Peyer's patch (tissue), 4 donors: Measurements from ENCODE around the gene BMP5. TPM values are rescaled to one million over a fixed set of nuclear protein-coding genes. Genes with fewer than 3 reads are reported as not detected.

Experiments
- DNase-seq, 3 donors: peaks; one replicate each; pipeline ENCODE4 v3.0.0-alpha.2; 2017 to 2019
- H3K27ac ChIP-seq, 4 donors: fragments of 200-600 bp; sonication (generic); one replicate each; pipeline ENCODE4 v1.5.1; 2016 to 2019
- H3K27me3 ChIP-seq, 2 donors: fragments of 200-600 bp; sonication (generic); one replicate each; pipeline ENCODE4 v1.5.1; 2019
- H3K36me3 ChIP-seq, 3 donors: fragments of 200-600 bp; sonication (generic); one replicate each; pipeline ENCODE4 v1.5.1; 2016 to 2019
- H3K4me1 ChIP-seq, 4 donors: fragments of 200-600 bp; sonication (generic); one replicate each; pipeline ENCODE4 v1.5.1; 2016 to 2019
- H3K4me3 ChIP-seq, 4 donors: fragments of 200-600 bp; sonication (generic); 1 replicate in 3 of 4; 2 replicates in 1 of 4; pipeline ENCODE4 v1.5.1; 2016 to 2019; ENCODE audit warnings: mild to moderate bottlenecking in 1 of 4
- H3K9me3 ChIP-seq, 4 donors: fragments of 200-600 bp; sonication (generic); one replicate each; pipeline ENCODE4 v1.5.1; 2016 to 2019; ENCODE audit warnings: mild to moderate bottlenecking in 1 of 4
- CTCF ChIP-seq, 6 experiments: fragments of 450-650 bp in 4 of 6; fragments of 200-600 bp in 2 of 6; sonication (generic) in 1 of 6; IDR thresholded peaks; one replicate each; pipeline ENCODE4 v1.5.1; 2017 to 2019; ENCODE audit warnings: antibody characterized with exemption in 6 of 6, mild to moderate bottlenecking in 3 of 6, moderate library complexity in 1 of 6
- POLR2A ChIP-seq, 2 donors: fragments of 450-650 bp; IDR thresholded peaks; one replicate each; pipeline ENCODE4 v1.5.1; 2017; ENCODE audit warnings: antibody characterized with exemption in 2 of 2, mild to moderate bottlenecking in 2 of 2, moderate library complexity in 2 of 2
- total RNA-seq, 4 donors: library from RNA; depleted of rRNA; stranded (reverse); fragments of >200 nt; gene quantifications; one replicate each; pipeline ENCODE4 v1.1.0, GENCODE V29; 2016

The BMP5 gene
- total RNA-seq, 4 donors from 2014 or later: 3.7 to 50.3 (median 5.4) TPM

GRCh38 chr6:55853008-55854001 is 22.1 kb downstream of the BMP5 start:
- H3K9me3 ChIP-seq: no peaks in the 10 kb centered on the region
- no peak for TF ChIP-seq CTCF (IDR thresholded peaks at IDR 0.05)
- TF ChIP-seq POLR2A (IDR thresholded peaks at IDR 0.05): no peak
- no peak overlapping the region for H3K27ac ChIP-seq
- no peaks in the 10 kb centered on the region for H3K4me1 ChIP-seq
- no peak overlapping the region for H3K4me3 ChIP-seq
- no peak for DNase-seq
- H3K27me3 ChIP-seq: no peaks in the 10 kb centered on the region
- H3K36me3 ChIP-seq: no peaks in the 10 kb centered on the region

- no peak for DNase-seq
- no peaks in the 10 kb centered on the region for H3K4me1 ChIP-seq
- no peak overlapping the region for H3K27ac ChIP-seq
- no peaks in the 10 kb centered on the region for H3K27me3 ChIP-seq
- TF ChIP-seq POLR2A (IDR thresholded peaks at IDR 0.05) (no peak), CTCF (IDR thresholded peaks at IDR 0.05) (no peak)
- no peak overlapping the region for H3K4me3 ChIP-seq
- H3K9me3 ChIP-seq: no peaks in the 10 kb centered on the region
- H3K36me3 ChIP-seq: no peaks in the 10 kb centered on the region
Observed at GRCh38 chr6:55841341-55841740, 34.0 kb downstream of the BMP5 start.

GRCh38 chr6:55839080-55839479 is 36.3 kb downstream of the BMP5 start:
- Histone ChIP-seq H3K27me3 (no peaks in the 10 kb centered on the region), H3K36me3 (no peaks in the 10 kb centered on the region), H3K9me3 (no peaks in the 10 kb centered on the region), H3K27ac (no peak overlapping the region), H3K4me1 (no peaks in the 10 kb centered on the region), H3K4me3 (no peak overlapping the region)
- TF ChIP-seq CTCF (IDR thresholded peaks at IDR 0.05) (no peak), POLR2A (IDR thresholded peaks at IDR 0.05) (no peak)
- no peak for DNase-seq

GRCh38 chr6:55836945-55837344 is 38.4 kb downstream of the BMP5 start:
- no peaks in the 10 kb centered on the region for H3K36me3 ChIP-seq
- H3K27ac ChIP-seq: no peak overlapping the region
- no peak for DNase-seq
- no peaks in the 10 kb centered on the region for H3K4me1 ChIP-seq
- H3K9me3 ChIP-seq: no peaks in the 10 kb centered on the region
- TF ChIP-seq POLR2A (IDR thresholded peaks at IDR 0.05) (no peak), CTCF (IDR thresholded peaks at IDR 0.05) (no peak)
- no peak overlapping the region for H3K4me3 ChIP-seq
- no peaks in the 10 kb centered on the region for H3K27me3 ChIP-seq

- Histone ChIP-seq H3K27ac (no peak overlapping the region), H3K27me3 (no peaks in the 10 kb centered on the region), H3K9me3 (no peaks in the 10 kb centered on the region), H3K4me3 (no peak overlapping the region), H3K4me1 (no peaks in the 10 kb centered on the region), H3K36me3 (no peaks in the 10 kb centered on the region)
- TF ChIP-seq CTCF (IDR thresholded peaks at IDR 0.05): no peak
- no peak for TF ChIP-seq POLR2A (IDR thresholded peaks at IDR 0.05)
- no peak for DNase-seq
Observed at GRCh38 chr6:55836481-55836880, 38.9 kb downstream of the BMP5 start.
